K562 (cell line): ENCODE results near the gene MINK1. TPM values are rescaled to one million over a fixed set of nuclear protein-coding genes. Genes with fewer than 3 reads are reported as not detected.
A peak's percentile ranks its signal among the peaks of the same experiment; 100 is the strongest.

Experiments
- BHLHE40 ChIP-seq: IDR thresholded peaks from 2 replicates; pipeline ENCODE4 v1.6.1; 2011; ENCODE audit warnings: low read length, improper control_type of control experiment
- CREM ChIP-seq: IDR thresholded peaks from 2 replicates; pipeline ENCODE4 v1.6.1; 2014; ENCODE audit warnings: antibody characterized with exemption, low read depth
- HSF4 ChIP-seq: fragments of 250-450 bp; sonication (Bioruptor Pico); IDR thresholded peaks from 2 replicates; pipeline ENCODE4 v2.1.2; 2022; ENCODE audit warnings: mild to moderate bottlenecking, moderate library complexity, borderline replicate concordance
- MYC ChIP-seq, 2 experiments: fragments of 250-450 bp in 1 of 2; sonication (Bioruptor Pico) in 1 of 2; IDR thresholded peaks; 2 replicates each; pipeline versions ENCODE4 v1.5.1 to v1.6.1; 2012 to 2021; ENCODE audit warnings: low read depth in 2 of 2, borderline replicate concordance in 1 of 2, improper control_type of control experiment in 1 of 2, low read length in 1 of 2, mild to moderate bottlenecking in 1 of 2, moderate library complexity in 1 of 2
- NR2C2 ChIP-seq, 2 experiments: fragments of 200-800 bp in 1 of 2; sonication (Bioruptor generic) in 1 of 2; sonication (generic) in 1 of 2; formaldehyde crosslinking in 1 of 2; IDR thresholded peaks; 2 replicates each; pipeline versions ENCODE4 v1.6.1 to v1.8.0; 2016 to 2022; ENCODE audit warnings: mild to moderate bottlenecking in 1 of 2, missing compliant biosample characterization in 1 of 2, missing genetic modification characterization in 1 of 2, missing genetic modification reagents in 1 of 2
- PRMT5 ChIP-seq: sonication (generic); formaldehyde crosslinking; IDR thresholded peaks from 2 replicates; pipeline ENCODE4 v1.5.0; 2020; ENCODE audit warnings: missing genetic modification reagents
- RAD21 ChIP-seq, 2 experiments: fragments of 250-450 bp in 1 of 2; fragments of 450-650 bp in 1 of 2; sonication (Bioruptor Pico) in 1 of 2; formaldehyde crosslinking in 1 of 2; IDR thresholded peaks in 1 of 2; conservative IDR thresholded peaks in 1 of 2; 2 replicates each; pipeline versions ENCODE4 v1.4.0 to v1.8.0; 2020 to 2022; ENCODE audit warnings: mild to moderate bottlenecking in 2 of 2, moderate library complexity in 1 of 2
- SMAD1 ChIP-seq: fragments of 150-350 bp; IDR thresholded peaks from 2 replicates; pipeline ENCODE4 v1.6.1; 2014; ENCODE audit warnings: low read length, low read depth; ENCODE audit not compliant: partially characterized antibody
- SMC3 ChIP-seq: conservative IDR thresholded peaks from 2 replicates; pipeline ENCODE4 v1.6.1; 2011; ENCODE audit warnings: low read depth, low read length, improper control_type of control experiment; ENCODE audit not compliant: insufficient read depth
- ZBTB7A ChIP-seq: IDR thresholded peaks from 2 replicates; pipeline ENCODE4 v1.6.1; 2011; ENCODE audit warnings: low read depth, mild to moderate bottlenecking, low read length, moderate library complexity, borderline replicate concordance; ENCODE audit not compliant: control insufficient read depth
- ZEB2 ChIP-seq: fragments of 450-650 bp; IDR thresholded peaks from 2 replicates; pipeline ENCODE4 v1.6.1; 2016
- ZFP36 ChIP-seq: fragments of 150-350 bp; IDR thresholded peaks from 2 replicates; pipeline ENCODE4 v1.6.1; 2018; ENCODE audit warnings: low read length, low read depth; ENCODE audit not compliant: partially characterized antibody
- polyA plus RNA-seq, 8 experiments: library from polyadenylated mRNA; depleted of rRNA in 4 of 8; stranded (reverse) in 5 of 8; unstranded in 3 of 8; fragments of >200 nt; fragmentation: Nextera tagmentation in 2 of 8; fragmentation: Illumina TruSeq in 1 of 8; extraction: Ambion mirVana in 2 of 8; extraction: Trizol in 1 of 8; gene quantifications; 2 replicates each; pipeline versions ENCODE4 v1.2.1 to v1.2.3, GENCODE V29; 2011 to 2014; ENCODE audit warnings: inconsistent platforms in 1 of 8, missing spikeins in 1 of 8
- total RNA-seq, 7 experiments: library from RNA; depleted of rRNA in 6 of 7; stranded (reverse); fragments of >200 nt in 6 of 7; fragmentation: Illumina TruSeq in 2 of 7; extraction: Trizol in 2 of 7; gene quantifications; 2 replicates each; pipeline versions ENCODE4 v1.2.1 to v1.2.3, GENCODE V29; 2011 to 2021; ENCODE audit warnings: low replicate concordance in 1 of 7
- TF ChIP-seq, protein P1 (sequence below), 2 experiments: IDR thresholded peaks; 2 replicates each; pipeline ENCODE4 v1.6.1; 2012; ENCODE audit warnings: improper control_type of control experiment in 2 of 2, low read depth in 2 of 2, low read length in 2 of 2, borderline replicate concordance in 1 of 2
- TF ChIP-seq, protein P2 (sequence below): sonication (generic); formaldehyde crosslinking; IDR thresholded peaks from 2 replicates; pipeline ENCODE4 v1.9.0; 2022; ENCODE audit warnings: mild to moderate bottlenecking, missing genetic modification reagents
- TF ChIP-seq, protein P3 (sequence below), 3 experiments: IDR thresholded peaks in 2 of 3; conservative IDR thresholded peaks in 1 of 3; 2 replicates each; pipeline ENCODE4 v1.5.1; 2011 to 2012; ENCODE audit warnings: low read length in 3 of 3, mild to moderate bottlenecking in 3 of 3, control low read depth in 2 of 3, improper control_type of control experiment in 1 of 3, inconsistent platforms in 1 of 3, low read depth in 1 of 3, mixed read lengths in 1 of 3, moderate library complexity in 1 of 3; ENCODE audit not compliant: insufficient read depth in 2 of 3

Gene MINK1
- total and polyA plus RNA-seq, 9 of the 15 experiments (the other 6 are each of a cell fraction or from before 2014, with no cell fraction given) = 0.11 to 54.2 (median 14.9) TPM

DNA sequence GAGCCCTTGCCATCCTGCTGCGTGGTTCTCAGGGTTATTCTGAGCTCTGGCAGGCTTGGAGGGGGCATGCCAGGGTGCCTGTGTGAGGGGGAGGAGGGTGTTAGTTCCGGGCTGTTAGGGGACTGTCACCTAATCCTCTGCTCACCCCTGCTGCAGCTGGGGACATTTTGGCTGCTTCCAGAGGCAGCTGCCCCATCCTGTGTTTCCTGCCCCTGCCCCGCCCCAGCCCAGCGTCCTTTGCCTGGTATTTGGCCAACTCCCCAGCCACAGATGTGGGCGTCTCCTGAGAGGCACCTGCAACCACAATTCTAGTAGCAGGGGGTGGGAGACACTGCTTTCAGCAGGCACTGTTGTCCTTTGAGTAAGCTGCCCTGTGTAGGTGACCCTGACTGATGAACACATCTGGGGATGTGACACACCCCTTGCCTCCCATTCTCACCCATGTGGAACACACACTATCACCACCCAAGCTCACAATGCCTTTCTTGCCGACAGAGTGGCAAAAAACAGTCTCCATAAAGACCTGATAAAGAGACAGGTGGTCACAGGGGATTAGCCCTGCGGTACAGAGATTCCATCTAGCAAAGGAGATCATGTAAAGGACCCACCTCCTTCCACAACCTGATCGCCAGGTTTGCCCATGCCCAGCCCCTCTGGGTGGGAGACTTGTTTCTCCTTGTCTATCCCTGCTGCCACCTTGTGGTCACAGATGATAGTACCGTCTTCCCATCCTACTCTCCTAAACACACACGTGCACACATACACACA, 70.1 kb downstream of the MINK1 start, which contains the start of gene CHRNE (continued):
- TF ChIP-seq ZFP36 = no peak
- TF ChIP-seq, protein P1, sequence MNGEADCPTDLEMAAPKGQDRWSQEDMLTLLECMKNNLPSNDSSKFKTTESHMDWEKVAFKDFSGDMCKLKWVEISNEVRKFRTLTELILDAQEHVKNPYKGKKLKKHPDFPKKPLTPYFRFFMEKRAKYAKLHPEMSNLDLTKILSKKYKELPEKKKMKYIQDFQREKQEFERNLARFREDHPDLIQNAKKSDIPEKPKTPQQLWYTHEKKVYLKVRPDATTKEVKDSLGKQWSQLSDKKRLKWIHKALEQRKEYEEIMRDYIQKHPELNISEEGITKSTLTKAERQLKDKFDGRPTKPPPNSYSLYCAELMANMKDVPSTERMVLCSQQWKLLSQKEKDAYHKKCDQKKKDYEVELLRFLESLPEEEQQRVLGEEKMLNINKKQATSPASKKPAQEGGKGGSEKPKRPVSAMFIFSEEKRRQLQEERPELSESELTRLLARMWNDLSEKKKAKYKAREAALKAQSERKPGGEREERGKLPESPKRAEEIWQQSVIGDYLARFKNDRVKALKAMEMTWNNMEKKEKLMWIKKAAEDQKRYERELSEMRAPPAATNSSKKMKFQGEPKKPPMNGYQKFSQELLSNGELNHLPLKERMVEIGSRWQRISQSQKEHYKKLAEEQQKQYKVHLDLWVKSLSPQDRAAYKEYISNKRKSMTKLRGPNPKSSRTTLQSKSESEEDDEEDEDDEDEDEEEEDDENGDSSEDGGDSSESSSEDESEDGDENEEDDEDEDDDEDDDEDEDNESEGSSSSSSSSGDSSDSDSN (IDR thresholded peaks at IDR 0.05; ENCODE audit: borderline replicate concordance in 1 of 2, low read depth in 2 of 2, low read length in 2 of 2) = no peak
- TF ChIP-seq, protein P2, sequence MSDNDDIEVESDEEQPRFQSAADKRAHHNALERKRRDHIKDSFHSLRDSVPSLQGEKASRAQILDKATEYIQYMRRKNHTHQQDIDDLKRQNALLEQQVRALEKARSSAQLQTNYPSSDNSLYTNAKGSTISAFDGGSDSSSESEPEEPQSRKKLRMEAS (CRISPR knock-in tag) = 0 out of 2 replicates have a peak, but pooled peaks have one; percentile 28
- no peak for TF ChIP-seq HSF4 (CRISPR knock-in tag)
- peak; percentile 71; the same call in 1 of the 2 replicates for TF ChIP-seq SMC3
- peak; percentile 85 for TF ChIP-seq BHLHE40
- TF ChIP-seq, protein P3, sequence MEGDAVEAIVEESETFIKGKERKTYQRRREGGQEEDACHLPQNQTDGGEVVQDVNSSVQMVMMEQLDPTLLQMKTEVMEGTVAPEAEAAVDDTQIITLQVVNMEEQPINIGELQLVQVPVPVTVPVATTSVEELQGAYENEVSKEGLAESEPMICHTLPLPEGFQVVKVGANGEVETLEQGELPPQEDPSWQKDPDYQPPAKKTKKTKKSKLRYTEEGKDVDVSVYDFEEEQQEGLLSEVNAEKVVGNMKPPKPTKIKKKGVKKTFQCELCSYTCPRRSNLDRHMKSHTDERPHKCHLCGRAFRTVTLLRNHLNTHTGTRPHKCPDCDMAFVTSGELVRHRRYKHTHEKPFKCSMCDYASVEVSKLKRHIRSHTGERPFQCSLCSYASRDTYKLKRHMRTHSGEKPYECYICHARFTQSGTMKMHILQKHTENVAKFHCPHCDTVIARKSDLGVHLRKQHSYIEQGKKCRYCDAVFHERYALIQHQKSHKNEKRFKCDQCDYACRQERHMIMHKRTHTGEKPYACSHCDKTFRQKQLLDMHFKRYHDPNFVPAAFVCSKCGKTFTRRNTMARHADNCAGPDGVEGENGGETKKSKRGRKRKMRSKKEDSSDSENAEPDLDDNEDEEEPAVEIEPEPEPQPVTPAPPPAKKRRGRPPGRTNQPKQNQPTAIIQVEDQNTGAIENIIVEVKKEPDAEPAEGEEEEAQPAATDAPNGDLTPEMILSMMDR (IDR thresholded peaks at IDR 0.05 in 2 of 3, conservative IDR thresholded peaks at IDR 0.05 in 1 of 3; ENCODE audit: insufficient read depth in 2 of 3, low read depth in 1 of 3, low read length in 3 of 3) = peak; percentile 67 to 84 (median 68)
- TF ChIP-seq NR2C2 (CRISPR knock-in tag; IDR thresholded peaks at IDR 0.05) = no peak
- no peak for TF ChIP-seq NR2C2 (tag; IDR thresholded peaks at IDR 0.05)
- no peak for TF ChIP-seq PRMT5
- TF ChIP-seq ZBTB7A = peak; percentile 55; the same call in 1 of the 2 replicates
- no peak for TF ChIP-seq SMAD1
- TF ChIP-seq ZEB2 = 0 out of 2 replicates have a peak, but pooled peaks have one; percentile 37
- TF ChIP-seq RAD21 (CRISPR knock-in tag; conservative IDR thresholded peaks at IDR 0.05 in 1 of 2, IDR thresholded peaks at IDR 0.05 in 1 of 2) = peak in 1 of 2 experiments; percentile 64; a peak in 3 of 4 replicates
- TF ChIP-seq MYC (IDR thresholded peaks at IDR 0.05; ENCODE audit: low read depth, low read length) = peak; percentile 54
- TF ChIP-seq MYC (CRISPR knock-in tag; IDR thresholded peaks at IDR 0.05; ENCODE audit: borderline replicate concordance, low read depth) = no peak
- peak; percentile 27; the same call in 1 of the 2 replicates for TF ChIP-seq CREM
